NK-92 treated with Interleukin-12 subunit alpha and Interleukin-12 subunit beta, amount 100 ng/mL, for 24 hours (cell line): Measurements from ENCODE around the gene RPL11.
"Not testable (repeated sequence)": the region's sequence is repeated elsewhere in the genome, so short reads cannot be mapped to it uniquely, and the experiment has no call there.

Experiments used
- DNase-seq: peaks from one replicate; lab custom pipeline; 2025; lab: John Stamatoyannopoulos, UW

RPL11 gene

DNA sequence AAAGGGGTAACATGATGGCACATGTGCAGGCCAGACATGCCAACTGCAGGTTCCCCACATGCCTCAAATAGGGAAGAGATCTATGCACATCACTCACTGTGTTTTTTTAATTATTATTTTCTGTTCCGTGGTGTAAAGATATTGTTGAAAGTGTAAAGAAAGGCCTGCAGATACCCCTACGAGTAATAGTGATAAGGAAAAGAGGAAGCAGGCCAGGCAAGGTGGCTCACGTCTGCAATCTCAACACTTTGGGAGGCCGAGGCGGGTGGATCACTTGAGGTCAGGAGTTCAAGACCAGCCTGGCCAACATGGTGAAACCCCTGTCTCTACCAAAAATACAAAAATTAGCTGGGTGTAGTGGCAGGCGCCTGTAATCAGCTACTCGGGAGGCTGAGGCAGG, 6.4 kb upstream of the RPL11 start:
- DNase-seq, result not testable (repeated sequence)

DNA sequence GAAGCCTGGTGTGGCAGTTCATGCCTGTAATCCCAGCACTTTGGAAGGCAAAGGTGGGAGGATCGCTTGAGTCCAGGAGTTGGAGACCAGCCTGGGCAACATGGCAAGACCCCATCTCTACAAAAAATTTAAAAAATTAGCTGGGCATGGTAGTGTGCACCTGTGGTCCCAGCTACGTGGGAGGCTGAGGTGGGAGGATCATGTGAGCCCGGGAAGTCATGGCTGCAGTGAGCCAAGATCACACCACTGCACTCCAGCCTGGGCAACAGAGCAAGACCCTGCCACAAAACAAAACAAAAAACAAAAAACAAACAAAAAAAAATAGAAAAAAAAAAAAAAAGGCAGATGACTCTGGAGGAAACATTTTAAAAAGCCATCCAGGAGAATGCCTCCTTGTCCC, 3.9 kb upstream of the RPL11 start:
- DNase-seq, result not testable (repeated sequence)

DNA sequence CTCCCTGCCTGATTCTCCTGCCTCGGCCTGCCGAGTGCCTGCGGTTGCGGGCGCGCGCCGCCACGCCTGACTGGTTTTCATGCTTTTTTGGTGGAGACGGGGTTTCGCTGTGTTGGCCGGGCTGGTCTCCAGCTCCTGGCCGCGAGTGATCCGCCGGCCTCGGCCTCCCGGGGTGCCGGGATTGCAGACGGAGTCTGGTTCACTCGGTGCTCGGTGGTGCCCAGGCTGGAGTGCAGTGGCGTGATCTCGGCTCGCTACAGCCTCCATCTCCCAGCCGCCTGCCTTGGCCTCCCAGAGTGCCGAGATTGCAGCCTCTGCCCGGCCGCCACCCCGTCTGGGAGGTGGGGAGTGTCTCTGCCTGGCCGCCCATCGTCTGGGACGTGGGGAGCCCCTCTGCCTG, 3.3 kb upstream of the RPL11 start:
- DNase-seq, result not testable (repeated sequence)

DNA sequence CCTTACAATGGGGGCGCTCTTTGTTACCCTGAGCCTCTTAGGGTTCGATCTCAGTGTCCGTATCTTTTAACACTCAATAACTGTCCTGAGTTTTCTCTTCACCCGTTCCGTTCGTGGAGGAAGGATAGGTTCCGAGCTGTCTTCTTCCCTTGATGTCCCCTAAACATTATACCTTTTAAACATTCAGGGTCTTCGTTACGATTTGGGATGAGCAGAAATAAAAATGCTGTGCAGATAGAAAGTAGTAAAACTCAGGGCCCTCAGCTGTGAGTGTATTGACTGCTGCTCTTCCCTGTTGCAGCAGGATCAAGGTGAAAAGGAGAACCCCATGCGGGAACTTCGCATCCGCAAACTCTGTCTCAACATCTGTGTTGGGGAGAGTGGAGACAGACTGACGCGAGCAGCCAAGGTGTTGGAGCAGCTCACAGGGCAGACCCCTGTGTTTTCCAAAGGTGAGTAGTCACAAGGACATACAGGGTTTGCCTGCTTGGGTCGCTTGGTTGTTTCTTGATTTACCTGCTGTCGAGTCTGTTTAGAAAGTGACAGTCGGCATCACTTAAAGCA, 784 bp downstream of the RPL11 start:
- no peak for DNase-seq

DNA sequence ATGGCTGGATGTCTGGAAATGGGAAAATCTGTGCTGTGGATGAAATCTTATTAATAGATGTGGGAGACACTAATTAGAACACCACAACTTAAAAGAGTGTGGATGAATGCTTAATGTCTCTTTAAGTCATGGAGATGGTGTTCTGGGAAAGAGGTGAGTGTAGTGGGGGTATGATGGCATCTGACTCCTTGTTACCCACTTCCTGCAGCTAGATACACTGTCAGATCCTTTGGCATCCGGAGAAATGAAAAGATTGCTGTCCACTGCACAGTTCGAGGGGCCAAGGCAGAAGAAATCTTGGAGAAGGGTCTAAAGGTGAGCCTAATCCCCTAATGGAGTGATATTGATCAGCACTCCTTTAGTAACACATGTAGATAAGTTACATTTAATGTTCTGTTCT, 2.0 kb downstream of the RPL11 start:
- DNase-seq, result no peak

DNA sequence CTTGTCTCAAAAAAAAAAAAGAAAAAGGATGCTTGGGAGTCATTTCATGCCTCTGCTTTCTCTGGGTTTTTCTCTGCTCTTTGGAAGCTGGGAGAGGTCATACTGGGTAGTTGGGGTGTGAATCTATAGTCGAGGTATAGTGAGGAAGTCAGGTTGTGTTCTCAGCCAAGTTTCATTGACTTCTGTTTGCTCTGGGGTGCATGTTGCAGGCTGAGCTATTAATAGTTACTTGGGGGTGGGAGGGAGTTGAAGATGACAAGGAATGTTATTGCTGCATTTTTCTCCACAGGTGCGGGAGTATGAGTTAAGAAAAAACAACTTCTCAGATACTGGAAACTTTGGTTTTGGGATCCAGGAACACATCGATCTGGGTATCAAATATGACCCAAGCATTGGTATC, 2.8 kb downstream of the RPL11 start:
- no peak for DNase-seq

DNA sequence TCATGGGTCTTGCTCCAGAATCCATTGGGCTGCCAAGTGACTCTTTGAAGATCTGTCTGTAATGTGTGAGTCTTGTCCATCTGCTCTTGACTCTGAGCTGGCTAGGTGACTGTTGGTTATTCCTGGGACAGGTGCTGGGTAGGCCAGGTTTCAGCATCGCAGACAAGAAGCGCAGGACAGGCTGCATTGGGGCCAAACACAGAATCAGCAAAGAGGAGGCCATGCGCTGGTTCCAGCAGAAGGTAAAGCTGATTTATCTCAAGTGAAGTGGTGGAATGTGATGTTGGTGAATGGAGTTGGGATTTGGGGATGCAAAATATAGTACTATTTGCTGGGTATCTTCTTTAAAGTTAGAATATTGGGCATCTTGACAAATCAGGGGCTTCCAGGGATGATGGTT, 4.1 kb downstream of the RPL11 start:
- DNase-seq, result no peak

DNA sequence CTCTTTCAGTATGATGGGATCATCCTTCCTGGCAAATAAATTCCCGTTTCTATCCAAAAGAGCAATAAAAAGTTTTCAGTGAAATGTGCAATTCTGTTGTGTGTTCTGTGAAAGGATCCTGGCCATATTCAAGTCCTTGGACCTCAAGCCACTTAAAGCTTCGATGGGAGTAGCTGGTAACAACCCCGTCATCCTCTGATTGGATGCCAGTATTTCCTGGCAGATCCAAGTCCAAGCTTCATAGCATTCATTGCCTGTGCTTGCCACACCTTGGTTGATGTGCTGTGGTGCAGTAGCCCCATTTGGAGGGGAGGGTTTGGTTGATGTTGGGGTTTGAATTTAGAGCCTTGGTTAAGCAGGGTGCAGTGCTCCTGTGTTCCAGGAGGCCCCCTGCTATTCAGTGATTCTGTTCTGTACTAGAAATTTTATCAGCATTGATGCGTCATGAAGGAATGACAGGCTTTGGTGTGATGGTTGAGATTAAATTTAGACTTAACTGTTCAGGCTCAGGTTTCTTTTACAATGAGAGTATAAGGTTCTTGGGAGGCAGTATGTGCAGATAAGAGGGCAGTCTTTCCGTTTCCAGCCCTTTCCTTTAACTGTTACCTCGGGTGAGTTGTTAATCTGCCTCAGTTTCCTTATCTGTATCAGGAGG, 4.9 kb downstream of the RPL11 start:
- no peak for DNase-seq

DNA sequence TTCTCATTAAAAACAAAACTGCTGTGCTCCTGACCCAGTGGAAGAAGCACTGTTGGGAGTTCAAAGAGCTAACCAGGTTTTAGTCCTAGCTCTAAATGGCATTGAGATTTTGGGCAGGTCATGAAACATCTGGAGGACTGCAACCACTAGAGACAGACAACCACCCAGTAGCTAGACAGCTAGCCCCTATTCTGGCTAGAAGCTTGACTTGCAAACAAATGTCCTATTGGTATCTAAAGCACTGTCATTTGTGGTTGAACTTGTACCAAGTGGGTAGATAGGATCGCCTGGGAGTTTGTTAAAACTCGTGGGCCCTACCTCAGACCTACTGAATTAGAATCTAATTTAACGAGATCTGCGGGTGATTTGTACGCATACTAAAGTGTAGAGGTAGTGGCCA, 6.9 kb downstream of the RPL11 start:
- no peak for DNase-seq

DNA sequence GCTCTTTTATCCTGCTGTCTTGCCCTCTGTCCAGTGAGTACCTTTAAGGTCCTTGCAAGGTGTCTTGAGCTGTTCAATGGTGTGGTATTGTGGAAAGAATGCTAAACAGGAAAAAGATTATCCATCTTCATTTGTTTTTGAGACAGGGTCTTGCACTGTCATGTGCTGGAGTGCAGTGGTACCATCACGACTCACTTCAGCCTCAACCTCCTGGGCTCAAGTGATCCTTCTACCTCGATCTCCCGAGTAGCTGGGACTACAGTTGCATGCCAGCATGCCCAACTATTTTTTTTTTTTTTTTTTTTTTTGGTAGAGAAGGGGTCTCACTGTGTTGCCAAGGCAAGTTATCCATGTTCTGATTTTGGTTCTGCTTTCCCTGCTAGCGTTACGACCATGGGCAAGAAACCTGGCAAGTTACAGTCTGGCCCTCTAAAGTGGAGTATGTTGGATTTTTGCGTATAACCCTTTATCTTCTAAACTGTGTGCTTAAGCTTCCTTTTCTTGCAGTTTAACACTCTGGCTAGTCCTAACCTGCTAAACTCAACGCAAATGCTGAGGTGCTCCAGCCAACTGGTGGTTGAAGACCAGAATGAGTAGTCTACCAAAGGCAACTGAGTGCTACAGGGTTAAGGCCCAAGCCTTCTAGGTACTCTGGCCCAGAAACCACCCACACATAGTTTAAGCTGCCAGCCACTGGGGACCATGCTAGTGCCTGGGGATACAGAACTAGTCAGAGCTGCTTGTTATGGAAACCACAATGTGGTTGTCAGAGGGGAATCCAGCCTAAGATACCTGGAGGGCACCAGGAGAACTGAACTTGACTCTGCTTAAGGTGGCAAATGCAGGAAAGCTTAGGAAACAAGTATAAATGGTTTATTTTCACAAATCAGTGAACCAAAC, 7.9 kb downstream of the RPL11 start:
- no peak for DNase-seq

DNA sequence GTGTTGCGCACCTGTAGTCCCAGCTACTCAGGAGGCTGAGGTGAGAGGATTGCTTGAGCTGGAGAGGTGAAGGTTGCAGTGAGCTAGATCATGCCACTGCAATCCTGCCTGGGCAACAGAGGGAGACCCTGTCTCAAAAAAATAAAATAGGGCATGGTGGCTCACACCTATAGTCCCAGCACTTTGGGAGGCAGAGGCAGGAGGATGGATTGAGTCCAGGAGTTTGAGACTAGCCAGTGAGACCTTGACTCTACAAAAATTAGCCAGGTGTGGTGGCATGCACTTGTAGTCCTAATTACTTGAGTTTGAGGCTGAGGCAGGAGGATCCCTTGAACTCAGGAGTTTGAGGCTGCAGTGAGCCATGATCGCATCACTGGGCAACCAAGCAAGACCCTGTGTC, 9.7 kb downstream of the RPL11 start:
- no peak for DNase-seq

DNA sequence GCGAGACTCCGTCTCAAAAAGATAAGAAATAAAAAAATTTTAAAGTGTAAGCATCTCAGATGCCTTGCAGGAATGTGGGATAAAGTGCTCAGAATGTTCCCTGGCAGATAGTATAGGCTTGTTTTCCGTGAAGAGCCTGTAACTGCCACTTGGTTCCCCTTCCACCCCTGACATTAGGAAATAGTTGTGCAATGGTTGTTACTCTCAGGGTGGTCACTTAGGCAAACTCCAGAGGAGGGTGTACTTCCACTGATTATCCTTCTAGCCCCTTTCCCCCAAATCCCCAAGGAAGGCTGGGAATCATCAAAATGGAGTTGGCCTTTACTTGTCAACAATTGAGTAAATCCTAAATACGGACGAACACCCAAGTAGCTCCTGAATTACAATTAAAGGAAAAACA, 10.4 kb downstream of the RPL11 start:
- DNase-seq, result no peak

DNA sequence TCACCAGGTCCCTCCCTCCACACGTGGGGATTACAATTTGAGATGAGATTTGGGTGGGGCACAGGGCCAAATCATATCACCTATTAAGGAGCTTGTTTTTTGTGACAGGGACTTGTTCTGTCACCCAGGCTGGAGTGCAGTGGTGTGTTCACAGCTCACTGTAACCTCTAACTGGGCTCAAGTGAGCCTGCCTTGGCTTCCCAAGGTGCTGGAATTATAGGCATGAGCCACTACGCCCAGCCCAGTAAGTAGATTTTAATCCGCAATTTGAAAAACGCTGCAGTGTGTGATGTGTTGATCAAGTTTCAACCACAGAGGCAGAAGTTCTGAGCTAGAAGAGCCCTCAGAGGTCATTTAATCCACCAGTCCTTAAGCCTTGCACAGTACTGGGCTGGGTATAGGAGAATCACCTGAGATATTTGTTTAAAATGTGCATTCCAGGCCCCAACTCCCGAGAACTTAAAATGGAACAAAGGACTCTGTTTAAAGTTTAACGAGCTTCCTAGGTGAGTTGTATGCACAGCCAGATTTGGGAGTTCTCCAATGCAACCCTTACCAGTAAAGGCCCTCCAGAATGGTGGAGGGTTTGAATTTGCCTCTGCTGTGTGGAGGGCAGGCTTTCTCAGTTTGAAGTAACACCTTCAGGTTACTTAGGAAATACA, 13.4 kb downstream of the RPL11 start:
- DNase-seq, result no peak

DNA sequence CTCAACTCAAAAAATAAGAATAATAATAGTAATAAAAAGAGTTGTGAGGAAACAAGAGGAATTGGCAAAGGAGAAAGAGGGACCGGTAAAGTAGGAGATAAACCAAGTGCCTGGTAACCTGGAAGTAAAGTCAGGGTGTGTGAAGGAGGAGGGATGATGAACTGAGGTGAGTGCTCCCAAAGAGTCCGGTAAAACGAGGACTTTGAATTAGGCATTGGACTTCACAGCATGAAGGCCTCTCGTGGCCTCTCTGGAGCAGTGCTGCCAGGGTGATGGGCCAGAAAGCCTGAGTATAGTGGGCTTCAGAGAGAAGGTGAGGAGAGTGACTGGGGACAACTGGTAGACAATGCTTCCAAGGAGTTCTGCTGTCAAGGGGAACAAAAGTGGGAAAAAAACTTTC, 17.6 kb downstream of the RPL11 start:
- DNase-seq, result no peak

DNA sequence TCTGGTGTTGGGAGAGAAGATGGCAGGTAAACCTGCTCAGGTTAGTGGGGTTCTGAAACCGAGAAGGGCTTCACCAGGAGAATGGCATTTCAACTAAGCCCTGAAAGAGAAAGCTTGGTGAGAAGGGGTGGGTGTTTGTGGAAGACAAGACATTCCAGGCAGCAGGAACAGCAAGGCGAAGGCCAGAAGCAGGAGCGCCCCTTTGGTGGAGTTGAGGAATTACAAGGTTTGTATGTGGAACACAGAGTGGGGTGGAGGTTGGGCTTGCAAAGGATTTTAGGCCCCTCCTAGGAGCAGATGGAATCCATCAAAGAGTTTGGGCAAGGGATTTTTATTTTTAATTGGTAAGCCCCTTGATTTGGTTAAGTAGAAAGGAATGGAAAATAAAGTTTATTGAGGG, 26.9 kb downstream of the RPL11 start:
- DNase-seq, result no peak

DNA sequence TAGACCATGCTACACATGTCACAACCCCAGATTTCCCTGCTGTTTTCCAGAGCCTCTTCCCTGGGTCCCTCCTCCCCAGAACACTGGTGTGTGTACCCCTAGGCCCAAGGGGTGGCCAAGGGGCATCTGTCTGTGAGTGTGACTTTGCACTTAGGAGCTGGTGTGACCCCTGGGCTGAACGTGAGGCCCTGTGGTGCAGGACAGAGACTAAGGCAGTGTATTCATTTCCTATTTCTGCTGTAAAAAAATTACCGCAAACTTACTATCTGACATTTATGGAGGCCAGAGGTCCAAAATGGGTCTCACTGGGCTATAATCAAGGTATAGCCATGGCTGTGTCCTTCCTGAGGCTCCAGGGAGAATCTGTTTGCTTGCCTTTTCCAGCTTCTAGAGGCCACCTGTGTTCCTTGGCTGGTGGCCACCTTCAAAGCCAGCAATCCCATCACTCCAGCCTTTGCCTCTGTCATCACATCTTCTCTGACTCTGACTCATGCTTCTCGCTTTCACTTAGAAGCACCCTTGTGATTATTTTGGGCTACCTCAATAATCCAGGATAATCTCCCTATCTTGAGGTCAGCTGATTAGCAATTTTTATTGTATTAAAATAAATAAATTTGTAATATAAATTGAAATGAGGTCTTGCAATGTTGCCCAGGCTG, 27.7 kb downstream of the RPL11 start:
- DNase-seq, result no peak

DNA sequence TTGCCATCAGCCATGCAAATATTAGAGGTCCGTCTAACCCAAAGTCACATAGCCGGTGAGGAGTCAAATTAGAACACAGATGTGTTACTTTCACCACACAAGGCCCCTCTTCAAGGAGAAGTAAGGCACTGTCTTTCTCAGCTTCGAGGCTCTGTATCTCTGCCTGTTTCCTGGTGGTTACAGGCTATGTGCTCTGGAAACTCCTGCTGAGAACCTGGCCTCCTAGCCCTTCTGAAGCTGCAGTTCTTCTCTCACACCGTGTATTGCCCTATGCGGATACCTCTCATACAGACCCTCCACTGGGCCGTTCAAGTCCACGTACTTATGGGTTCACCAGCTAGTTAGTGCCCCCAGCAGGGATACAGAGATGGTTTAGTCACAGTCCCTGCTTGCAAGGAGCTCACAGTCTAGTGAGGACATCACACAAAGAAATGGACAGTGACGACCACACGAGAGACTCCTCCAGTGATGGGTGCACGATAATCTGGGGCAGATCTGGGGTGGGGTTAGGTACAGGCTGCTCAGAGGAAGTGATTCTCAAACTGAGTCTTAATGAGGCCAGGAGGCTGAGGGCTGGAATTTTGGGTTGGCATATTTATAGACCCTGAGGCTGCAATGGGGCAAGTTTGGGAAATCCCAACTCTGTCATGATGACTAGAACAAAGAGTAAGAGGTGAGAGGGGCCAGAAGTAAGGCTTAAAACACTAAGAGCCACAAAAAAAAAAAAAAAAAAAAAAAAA, 28.8 kb downstream of the RPL11 start:
- DNase-seq, result no peak

DNA sequence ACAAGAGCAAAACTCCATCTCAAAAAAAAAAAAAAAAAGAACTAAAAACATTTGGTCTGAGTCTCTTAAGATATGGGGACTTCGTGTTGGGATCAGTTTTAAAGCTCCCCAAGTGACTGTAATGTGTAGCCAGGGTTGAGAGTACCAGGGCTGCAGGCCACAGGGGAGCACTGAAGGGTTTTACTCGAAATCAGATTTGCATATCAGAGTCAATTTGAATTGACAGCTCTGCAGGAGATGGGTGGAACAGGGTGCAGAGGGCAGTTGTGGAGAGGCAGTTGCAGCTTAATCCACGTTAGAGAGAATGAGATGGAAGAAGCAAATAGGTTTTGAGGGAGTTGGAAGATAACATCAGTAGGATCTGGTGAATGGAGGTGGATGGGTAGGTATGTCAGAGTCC, 31.0 kb downstream of the RPL11 start:
- no peak for DNase-seq

DNA sequence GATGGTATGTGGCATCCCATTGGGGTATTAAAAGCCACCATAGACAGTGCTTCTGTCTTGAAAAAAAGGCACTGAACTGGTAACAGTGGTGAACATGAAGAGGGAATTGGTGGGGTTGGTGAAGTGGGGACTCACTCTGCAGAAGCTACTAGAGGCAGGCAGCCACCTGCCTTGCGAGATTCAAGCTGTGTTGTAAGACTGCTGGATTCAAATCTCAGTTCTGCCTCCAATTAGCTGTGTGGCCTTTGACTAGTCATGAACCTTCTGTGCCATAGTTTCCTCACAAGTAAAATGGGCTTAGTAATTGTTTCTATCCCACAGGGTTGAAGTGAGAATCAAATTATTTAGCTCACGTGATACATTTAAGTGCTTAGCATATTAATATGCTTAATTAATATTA, 35.1 kb downstream of the RPL11 start:
- DNase-seq, result no peak

DNA sequence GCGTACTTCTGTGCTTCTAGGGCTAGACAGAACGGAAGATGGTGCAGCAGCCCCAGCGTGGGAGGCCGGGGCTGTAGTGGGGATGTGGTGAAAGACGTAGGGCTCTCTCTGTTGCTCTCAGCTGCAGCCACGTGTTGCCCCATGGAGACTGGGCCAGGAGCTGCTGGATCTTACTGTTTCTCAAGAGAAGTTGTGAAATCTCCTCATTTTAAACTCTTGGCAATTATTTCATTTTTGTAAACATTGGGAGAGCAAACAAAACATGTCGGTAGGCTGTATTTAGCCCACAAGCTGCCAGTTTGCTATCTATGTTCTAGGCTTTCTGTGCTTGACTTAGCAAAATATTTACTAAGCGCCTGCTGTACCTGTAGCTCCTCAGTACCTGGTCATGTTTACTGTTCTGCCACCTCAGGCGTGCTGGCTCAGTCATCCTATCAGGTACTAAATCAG, 35.8 kb downstream of the RPL11 start:
- no peak for DNase-seq
